Kidney epithelial cell (primary cell): ENCODE results near the gene FCHSD2. TPM values are rescaled to one million over a fixed set of nuclear protein-coding genes. Genes with fewer than 3 reads are reported as not detected.
A peak's percentile ranks its signal among the peaks of the same experiment; 100 is the strongest.

Experiments
- DNase-seq: peaks from one replicate; pipeline ENCODE4 v3.0.0-alpha.2; 2010; ENCODE audit warnings: low read depth
- H3K27me3 ChIP-seq: 2 replicates; pipeline ENCODE4 v1.6.0; 2011; ENCODE audit warnings: low read length; ENCODE audit not compliant: control insufficient read depth, insufficient read depth
- H3K36me3 ChIP-seq: 2 replicates; pipeline ENCODE4 v1.5.1; 2011; ENCODE audit warnings: low read length; ENCODE audit not compliant: control insufficient read depth, insufficient read depth
- H3K4me3 ChIP-seq: 2 replicates; pipeline ENCODE4 v1.5.1; 2011; ENCODE audit warnings: low read depth, mild to moderate bottlenecking, control low read depth, low read length
- total RNA-seq: library from RNA; depleted of rRNA; stranded (reverse); fragments of >200 nt; gene quantifications from 2 replicates; pipeline ENCODE4 v1.2.3, GENCODE V29; 2015
- TF ChIP-seq, protein P1 (sequence below): IDR thresholded peaks from 2 replicates; pipeline ENCODE4 v1.5.1; 2011; ENCODE audit warnings: mild to moderate bottlenecking, moderate library complexity, low read length, control low read depth, inconsistent platforms; ENCODE audit not compliant: insufficient read depth, poor library complexity, severe bottlenecking

FCHSD2 gene
- total RNA-seq, 1 donor from 2014 or later, result 13.2 TPM

DNA sequence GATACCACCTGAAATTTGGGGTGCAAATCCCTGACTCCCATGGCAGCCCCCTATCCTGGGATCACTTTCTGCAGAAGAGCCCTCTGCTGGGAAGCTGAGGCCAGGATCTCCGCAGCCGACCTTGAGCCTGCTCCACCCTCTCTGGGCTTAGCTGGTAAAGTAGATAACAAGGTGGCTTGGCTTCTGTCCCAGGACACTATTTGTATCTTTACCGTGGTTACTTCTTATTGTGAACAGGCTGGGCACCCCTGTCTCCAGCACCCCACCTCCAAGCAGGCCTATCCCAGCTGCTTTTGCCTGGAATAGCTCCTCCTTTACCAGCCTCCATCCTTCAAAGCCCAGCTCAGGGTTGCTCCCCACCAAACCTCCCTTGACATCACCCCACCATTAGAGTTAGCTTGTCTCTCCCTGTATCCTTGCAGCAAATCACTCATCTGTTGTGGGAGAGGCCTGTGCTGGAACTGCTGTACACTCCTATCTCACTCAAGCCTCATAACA is 40.8 kb upstream of the FCHSD2 start:
- Histone ChIP-seq H3K4me3 (no peak overlapping the region), H3K27me3 (no peaks in the 10 kb centered on the region), H3K36me3 (no peaks in the 10 kb centered on the region)
- TF ChIP-seq, protein P1, sequence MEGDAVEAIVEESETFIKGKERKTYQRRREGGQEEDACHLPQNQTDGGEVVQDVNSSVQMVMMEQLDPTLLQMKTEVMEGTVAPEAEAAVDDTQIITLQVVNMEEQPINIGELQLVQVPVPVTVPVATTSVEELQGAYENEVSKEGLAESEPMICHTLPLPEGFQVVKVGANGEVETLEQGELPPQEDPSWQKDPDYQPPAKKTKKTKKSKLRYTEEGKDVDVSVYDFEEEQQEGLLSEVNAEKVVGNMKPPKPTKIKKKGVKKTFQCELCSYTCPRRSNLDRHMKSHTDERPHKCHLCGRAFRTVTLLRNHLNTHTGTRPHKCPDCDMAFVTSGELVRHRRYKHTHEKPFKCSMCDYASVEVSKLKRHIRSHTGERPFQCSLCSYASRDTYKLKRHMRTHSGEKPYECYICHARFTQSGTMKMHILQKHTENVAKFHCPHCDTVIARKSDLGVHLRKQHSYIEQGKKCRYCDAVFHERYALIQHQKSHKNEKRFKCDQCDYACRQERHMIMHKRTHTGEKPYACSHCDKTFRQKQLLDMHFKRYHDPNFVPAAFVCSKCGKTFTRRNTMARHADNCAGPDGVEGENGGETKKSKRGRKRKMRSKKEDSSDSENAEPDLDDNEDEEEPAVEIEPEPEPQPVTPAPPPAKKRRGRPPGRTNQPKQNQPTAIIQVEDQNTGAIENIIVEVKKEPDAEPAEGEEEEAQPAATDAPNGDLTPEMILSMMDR, result no peak
- DNase-seq, result no peak

GRCh38 chr11:73178681-73179080 is 36.6 kb upstream of the FCHSD2 start:
- TF ChIP-seq, protein P1, result no peak
- no peaks in the 10 kb centered on the region for H3K36me3 ChIP-seq
- no peak overlapping the region for H3K4me3 ChIP-seq
- no peak for DNase-seq
- H3K27me3 ChIP-seq, result no peaks in the 10 kb centered on the region

- H3K27me3 ChIP-seq, result no peaks in the 10 kb centered on the region
- TF ChIP-seq, protein P1, result peak; percentile 76
- no peaks in the 10 kb centered on the region for H3K36me3 ChIP-seq
- DNase-seq, result no peak
- H3K4me3 ChIP-seq, result no peak overlapping the region
Measured at GRCh38 chr11:73177778-73178539, 35.8 kb upstream of the FCHSD2 start.

DNA sequence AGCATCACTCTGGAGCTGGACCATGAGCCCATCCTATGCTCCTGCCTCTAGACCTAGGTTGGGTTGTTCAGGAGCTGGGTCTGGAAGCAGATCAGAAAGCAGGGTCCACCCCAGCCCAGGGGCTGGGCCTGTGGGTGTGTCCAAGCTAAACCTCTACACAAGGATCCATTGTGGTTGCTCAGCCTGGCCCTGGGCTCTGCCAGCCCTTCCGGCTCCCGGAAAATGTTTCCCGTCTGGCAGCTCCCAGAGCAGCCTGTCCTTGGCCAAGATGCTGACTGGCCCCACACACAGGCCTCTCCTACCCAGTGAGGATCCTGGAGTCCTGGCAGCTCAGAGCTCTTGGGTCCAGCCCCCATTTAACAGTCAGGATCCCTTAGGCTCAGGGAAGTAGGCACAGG is 35.3 kb upstream of the FCHSD2 start:
- DNase-seq, result no peak
- H3K36me3 ChIP-seq, result no peaks in the 10 kb centered on the region
- no peak overlapping the region for H3K4me3 ChIP-seq
- no peaks in the 10 kb centered on the region for H3K27me3 ChIP-seq
- TF ChIP-seq, protein P1, result no peak

- Histone ChIP-seq H3K4me3 (no peak overlapping the region), H3K27me3 (no peaks in the 10 kb centered on the region), H3K36me3 (no peaks in the 10 kb centered on the region)
- TF ChIP-seq, protein P1, result no peak
- no peak for DNase-seq
Measured at GRCh38 chr11:73176874-73177155, 34.7 kb upstream of the FCHSD2 start.
